Stromal cell of bone marrow (primary cell): ENCODE measurements around the gene DUSP1.
"Not testable (repeated sequence)": the region's sequence is repeated elsewhere in the genome, so short reads cannot be mapped to it uniquely, and the experiment has no call there.

Experiments used
- DNase-seq: peaks from one replicate; pipeline ENCODE4 v3.0.0-alpha.2; 2012; ENCODE audit warnings: low read depth

Gene DUSP1

DNA sequence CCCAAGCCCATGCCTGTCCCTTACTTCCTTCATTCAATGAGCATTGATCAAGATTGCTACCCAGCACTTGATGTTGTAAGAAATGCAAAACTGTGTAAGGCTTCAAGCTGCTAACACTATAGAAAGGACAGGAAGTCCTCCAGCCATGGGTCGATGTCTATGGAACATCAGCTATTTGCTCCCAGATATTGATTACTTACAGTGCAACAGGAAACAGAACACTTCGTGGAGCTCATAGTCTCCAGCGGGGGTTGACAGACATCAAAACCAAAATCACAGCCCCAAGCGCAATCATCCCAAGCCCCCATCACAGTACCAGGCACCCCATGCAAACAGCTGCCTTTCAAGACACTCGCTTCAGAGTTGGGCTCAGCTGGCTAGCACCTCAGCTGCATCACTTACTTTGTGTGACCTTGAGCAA lies 26.8 kb upstream of the DUSP1 start:
- DNase-seq = no peak

- DNase-seq = no peak
These were observed 25.3 kb upstream of the DUSP1 start for GRCh38 chr5:172796306-172796705.

DNA sequence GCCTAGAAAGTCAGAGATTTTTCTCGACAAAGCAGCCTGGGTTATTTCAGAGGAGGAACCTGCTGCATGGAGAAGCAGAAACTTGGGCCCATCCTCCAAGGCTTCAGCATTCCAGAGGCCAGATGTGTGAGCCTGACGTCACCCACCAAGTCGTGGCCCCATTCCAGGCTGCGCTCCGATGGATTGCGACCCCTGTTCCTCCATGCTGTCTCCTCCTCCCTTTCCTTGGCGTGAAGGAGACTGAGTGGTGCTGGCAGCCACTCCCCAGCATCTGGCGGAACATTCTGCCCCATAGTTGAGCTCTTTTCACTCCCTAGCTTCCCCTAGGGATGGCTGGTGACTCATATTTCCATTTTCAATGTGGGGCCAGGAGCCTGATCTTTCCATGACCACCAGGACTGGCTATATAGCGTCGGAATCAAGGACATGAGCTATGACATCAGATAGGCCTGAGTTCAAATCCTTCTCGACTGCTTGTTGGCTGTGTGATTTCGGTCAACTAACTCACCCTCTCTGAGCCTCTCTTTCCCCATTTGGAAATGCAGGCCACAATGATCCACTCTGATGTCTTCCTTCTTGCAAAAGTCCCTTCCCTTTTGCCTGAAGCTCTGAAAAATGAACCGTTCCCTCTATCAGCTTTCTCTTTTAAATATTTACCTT lies 24.5 kb upstream of the DUSP1 start:
- DNase-seq = peak; percentile 99

DNA sequence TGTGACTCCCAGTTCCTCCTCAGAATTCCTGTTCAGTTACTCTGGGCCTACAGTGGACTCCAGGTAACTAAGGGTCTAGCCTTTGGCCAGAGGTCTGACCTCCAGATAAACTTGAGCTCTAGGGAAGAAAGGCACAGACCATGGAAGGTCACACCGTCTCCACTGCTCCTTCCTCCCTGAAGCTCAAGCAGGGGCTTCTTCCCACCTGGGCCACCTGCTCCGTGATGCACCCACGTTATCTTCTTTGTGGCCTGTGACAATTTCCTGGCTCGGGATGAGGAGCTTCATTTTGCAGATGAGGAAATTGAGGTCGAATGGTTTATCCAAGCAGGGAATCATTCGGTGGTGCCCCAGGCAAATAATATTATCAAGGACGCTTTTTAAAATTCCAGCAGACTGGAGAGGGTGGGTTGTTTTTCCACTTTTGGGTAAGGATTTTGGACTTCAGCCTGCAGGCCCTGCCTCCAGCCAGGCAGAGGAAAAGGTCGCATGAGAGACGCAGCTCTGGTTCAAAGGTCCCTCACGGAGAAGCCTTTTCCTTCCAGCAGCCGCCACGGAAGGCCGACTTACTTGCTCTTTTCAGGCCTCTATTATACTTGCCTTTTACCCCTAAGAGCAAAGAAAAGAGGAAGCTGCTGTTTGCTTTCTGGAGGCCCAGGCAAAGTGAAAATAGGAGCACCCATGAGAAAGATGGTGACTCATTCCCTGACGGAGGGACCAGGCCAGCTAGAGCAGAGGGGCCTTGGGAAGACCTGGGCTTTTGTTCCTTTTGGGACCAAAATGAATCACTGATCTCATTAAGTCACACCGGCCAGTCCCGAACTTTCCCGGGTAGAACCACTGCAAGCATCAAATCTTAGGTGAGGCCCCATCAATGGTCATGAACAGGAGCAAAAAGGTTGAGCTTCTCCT lies 22.8 kb upstream of the DUSP1 start:
- no peak for DNase-seq

- DNase-seq = no peak
These were observed 21.9 kb upstream of the DUSP1 start for GRCh38 chr5:172792701-172793570.

- DNase-seq = no peak
These were observed 20.9 kb upstream of the DUSP1 start for GRCh38 chr5:172791726-172792445.

GRCh38 chr5:172791286-172791685 lies 20.3 kb upstream of the DUSP1 start:
- no peak for DNase-seq

GRCh38 chr5:172790496-172790889 lies 19.5 kb upstream of the DUSP1 start:
- no peak for DNase-seq

- no peak for DNase-seq
These were observed 18.9 kb upstream of the DUSP1 start for GRCh38 chr5:172789687-172790495.

- no peak for DNase-seq
These were observed 18.0 kb upstream of the DUSP1 start for GRCh38 chr5:172788771-172789686.

GRCh38 chr5:172787538-172787937 lies 16.5 kb upstream of the DUSP1 start:
- DNase-seq = not testable (repeated sequence)

DNA sequence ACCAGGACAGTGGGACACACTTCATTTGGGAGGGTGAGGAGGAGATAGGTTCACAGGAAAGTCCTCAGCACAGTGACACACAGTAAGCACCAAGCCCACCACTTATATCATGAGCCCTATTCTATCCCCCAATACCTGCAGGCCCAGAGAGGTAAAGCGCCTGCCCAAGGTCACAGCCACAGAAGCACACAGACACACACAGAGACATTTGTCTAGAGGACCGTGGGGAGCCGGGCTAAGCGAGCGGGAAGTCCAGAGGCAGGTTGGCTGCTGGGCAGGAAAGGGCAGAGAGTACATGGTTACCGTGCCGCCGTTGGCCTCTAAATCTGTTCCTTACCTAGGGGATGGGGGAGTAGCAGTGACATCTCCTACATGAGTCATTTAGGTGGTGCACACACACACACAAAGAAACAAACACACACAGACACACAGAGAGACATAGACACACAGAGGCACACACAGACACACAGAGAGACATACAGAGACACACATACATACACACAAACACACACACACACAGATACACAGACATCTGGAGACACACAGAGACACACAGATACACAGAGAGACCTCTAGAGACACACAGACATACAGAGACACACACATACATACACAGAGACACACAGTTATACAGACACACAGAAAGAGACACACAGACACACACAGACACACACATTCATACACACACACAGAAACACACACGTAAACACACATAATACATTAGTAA lies 15.9 kb upstream of the DUSP1 start:
- no peak for DNase-seq

DNA sequence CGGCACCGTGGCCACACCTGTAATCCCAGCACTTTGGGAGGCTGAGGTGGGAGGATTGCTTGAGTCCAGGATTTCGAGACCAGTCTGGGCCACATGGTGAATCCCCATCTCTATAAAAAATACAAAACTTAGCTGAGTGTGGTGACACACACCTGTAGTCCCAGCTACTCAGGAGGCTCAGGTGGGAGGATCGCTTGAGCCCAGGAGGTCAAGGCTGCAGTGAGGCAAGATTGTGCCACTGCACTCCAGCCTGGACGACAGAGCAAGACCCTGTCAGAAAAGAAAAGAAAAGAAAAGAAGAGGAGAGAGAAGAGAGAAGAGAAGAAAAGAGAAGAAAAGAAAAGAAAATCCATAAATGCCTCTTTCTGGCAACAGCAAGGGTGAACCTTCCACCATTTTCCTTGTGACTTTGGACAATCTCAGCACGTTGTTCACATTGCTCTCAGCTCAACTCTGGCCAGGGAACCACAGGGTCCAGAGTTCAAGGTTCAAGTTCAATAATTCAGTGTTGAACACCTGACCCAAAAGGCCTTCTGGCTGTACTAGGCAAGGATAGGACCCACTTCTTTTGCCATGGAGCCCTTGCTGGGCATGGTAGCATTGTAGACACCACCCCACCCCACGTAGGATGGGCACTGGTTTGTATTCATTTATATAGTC lies 14.6 kb upstream of the DUSP1 start:
- DNase-seq = no peak

DNA sequence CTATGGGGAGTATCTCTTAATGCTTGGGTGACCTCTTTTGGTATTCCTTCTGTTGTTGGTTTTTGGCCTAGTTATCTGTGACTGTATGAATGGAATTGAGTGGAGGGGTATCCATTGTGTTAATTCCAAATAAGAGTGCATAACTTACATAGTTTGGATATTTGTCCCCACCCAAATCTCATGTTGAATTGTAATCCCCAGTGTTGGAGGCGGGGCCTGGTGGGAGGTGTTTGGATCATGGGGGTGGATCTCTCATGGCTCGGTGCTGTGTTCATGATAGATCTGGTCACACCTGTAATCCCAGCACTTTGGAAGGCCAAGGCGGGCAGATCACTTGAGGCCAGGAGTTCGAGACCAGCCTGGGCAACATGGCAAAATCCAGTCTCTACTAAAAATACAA lies 13.2 kb upstream of the DUSP1 start:
- DNase-seq = not testable (repeated sequence)

DNA sequence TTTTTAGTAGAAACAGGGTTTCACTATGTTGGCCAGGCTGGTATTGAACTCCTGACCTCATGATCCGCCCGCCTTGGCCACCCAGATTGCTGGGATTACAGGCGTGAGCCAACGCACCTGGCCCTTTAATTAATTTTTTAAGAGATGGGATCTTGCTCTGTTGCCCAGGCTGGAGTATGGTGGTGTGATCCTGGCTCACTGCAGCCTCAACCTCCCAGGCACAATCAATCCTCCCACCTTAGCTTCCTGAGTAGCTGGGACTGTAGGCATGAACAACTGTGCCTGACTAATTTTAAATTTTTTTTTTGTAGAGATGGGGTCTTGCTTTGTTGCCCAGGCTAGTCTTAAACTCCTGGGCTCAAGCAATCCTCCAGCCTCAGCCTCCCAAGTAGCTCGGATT lies 12.3 kb upstream of the DUSP1 start:
- not testable (repeated sequence) for DNase-seq

GRCh38 chr5:172782169-172783039 lies 11.4 kb upstream of the DUSP1 start:
- no peak for DNase-seq

GRCh38 chr5:172779691-172780341 lies 8.8 kb upstream of the DUSP1 start:
- no peak for DNase-seq
